ENCODE measurements around the gene CD101.

DNA sequence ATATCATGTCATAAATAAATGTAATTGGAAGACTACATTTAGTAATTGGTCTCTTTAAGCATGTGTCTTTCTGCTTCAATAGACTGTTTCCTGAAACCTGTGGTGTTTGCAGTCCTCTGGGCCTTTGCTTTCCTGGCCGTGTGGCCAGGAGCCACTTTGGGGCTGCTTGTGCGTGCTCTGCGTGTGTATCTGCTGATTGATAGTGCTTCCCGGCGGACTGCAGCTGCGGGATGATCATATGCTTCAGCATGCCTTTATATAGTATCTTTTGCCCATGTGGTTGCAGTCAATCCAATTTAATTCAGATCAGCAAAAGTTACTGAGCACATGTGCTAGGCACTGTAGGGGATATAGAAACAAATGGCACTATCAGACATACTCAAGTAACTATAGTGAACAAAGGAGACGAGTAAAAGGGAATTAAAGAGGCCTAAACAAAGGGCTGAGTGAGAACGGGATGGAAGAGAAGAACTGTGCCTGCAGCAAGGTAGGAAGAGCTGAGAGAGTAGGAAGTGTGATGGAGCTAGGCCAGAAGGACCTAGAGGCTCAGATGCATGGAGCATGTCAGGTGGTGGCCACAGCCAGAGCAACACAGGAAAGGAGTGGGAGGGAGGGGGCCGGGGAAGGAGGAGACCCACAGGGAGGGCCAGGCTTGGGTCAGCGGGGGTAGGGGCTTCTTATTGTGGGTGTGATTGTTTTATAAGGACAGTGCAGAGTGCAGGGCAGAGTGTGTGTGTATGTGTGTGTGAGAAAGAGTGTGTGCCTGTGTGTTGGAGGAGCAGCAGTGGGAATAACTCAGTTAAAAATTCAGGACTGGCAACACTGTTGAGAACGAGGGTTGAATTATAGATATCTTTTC lies 31.4 kb downstream of the CD101 start:
- TF ChIP-seq POLR2A (IDR thresholded peaks at IDR 0.05), result no peak
- no peak for TF ChIP-seq CTCF (IDR thresholded peaks at IDR 0.05)

Measured in esophagus squamous epithelium (tissue), 4 donors.